Coronary artery (tissue), 2 donors: ENCODE data around the gene CTNNA2.

ENCODE experiments used
- DNase-seq: peaks from one replicate; pipeline ENCODE4 v3.0.0-alpha.2; 2017; ENCODE audit warnings: low spot score
- H3K27ac ChIP-seq, 2 donors: fragments of 200-600 bp; sonication (generic); one replicate each; pipeline ENCODE4 v1.5.1; 2016 to 2019
- H3K4me3 ChIP-seq: fragments of 200-600 bp; sonication (generic); 2 replicates; pipeline ENCODE4 v1.5.1; 2016; ENCODE audit warnings: mild to moderate bottlenecking, moderate library complexity
- TF ChIP-seq, protein P1 (sequence below): fragments of 200-600 bp; sonication (generic); IDR thresholded peaks from one replicate; pipeline ENCODE4 v1.5.1; 2019; ENCODE audit warnings: antibody characterized with exemption

CTNNA2 gene

DNA sequence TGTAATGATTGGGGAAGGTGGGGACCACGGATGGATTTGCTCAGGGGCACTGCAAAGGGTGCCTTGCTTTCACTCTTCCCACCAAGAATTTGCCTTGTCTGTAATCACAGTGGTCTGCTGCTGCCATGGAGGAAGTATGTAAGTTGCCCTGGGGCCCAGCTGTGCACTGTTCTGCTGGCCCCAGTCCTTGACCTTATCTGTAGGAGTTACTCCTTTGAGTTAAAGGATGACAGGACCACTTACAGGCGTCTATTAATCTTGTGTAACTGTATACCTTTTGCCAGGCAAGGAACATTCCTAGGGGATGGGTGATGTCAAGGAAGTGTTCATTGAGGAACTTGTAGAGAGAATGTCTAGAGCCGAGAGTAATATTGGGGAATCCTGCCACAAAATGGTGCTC is 1004.5 kb downstream of the CTNNA2 start:
- DNase-seq: no peak
- H3K27ac ChIP-seq: no peak overlapping the region
- TF ChIP-seq, protein P1, sequence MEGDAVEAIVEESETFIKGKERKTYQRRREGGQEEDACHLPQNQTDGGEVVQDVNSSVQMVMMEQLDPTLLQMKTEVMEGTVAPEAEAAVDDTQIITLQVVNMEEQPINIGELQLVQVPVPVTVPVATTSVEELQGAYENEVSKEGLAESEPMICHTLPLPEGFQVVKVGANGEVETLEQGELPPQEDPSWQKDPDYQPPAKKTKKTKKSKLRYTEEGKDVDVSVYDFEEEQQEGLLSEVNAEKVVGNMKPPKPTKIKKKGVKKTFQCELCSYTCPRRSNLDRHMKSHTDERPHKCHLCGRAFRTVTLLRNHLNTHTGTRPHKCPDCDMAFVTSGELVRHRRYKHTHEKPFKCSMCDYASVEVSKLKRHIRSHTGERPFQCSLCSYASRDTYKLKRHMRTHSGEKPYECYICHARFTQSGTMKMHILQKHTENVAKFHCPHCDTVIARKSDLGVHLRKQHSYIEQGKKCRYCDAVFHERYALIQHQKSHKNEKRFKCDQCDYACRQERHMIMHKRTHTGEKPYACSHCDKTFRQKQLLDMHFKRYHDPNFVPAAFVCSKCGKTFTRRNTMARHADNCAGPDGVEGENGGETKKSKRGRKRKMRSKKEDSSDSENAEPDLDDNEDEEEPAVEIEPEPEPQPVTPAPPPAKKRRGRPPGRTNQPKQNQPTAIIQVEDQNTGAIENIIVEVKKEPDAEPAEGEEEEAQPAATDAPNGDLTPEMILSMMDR: no peak

DNA sequence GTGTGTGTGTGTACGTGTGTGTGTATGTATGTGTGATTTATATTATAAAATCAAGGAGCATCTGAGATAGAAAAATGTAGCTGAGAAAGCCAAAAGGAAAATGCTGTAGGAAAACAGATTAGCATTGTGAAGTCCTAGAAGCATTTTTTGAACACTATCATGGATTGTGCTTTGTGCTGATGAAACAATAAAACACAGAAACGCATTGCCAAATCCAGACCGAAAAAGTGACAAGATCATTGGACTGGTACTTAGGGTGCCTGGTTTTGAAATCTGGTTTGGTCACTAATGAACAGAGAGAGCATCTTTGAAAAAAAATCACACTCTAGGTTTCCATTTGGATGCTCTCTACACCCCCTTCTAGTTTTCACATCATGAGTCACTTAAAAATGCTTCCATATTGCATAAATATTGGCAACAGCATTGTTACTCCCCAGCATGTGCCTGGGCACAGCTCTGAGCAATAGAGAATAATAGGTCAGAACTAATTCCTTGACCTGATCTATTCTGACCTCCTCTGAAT is 1006.3 kb downstream of the CTNNA2 start:
- Histone ChIP-seq H3K27ac (no peak overlapping the region), H3K4me3 (no peak overlapping the region)
- TF ChIP-seq, protein P1: no peak
- no peak for DNase-seq

More for the DNA sequence above, 1004.5 kb downstream of the CTNNA2 start:
- H3K4me3 ChIP-seq: no peak overlapping the region

DNA sequence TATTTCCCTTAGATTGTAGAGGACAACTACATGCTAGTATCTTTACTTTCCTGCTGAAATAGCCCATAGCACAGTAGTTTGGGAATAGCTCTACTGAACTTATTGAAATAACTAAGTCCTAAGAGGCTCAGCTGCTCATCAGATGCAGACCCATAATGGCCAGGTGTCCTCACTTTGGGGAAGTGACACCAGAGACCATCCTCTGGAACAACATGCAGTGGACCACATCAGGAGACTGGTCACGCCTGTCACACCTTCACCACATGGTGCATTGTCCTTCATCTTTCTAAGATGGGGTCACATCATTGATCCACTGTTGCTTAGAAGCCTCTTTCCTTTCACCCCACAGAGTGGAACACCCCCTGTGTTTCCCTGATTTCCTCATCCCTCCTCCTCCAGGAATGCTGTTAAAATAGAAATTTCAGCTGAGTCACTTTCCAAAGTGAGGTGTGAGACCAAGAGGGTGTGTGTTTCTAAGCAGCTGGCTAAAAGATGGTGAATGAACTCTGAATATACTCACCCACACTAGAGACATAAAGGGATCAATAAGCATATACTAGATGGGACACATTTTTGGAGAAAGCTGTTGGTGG is 1006.9 kb downstream of the CTNNA2 start:
- Histone ChIP-seq H3K4me3 (no peak overlapping the region), H3K27ac (no peak overlapping the region)
- DNase-seq: no peak
- TF ChIP-seq, protein P1: no peak

DNA sequence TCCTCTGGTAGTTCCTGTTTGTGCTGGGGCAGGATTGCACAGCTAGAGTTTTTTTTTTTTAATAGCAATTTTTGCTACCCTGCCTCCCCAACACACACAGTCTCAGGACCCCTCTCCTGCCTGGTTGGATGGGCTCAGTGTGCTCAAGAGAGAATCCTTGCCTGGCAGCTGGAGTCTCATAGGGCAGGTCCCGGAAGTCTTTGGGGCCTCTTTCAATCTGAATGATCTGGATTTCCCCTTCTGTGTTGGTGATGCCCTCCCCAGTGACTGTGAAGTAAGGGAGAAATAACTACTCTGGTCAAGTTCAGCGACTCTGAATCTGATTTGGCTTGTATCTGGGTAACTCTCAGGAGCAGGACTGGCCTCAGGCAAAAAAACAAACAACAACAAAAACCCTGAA is 1012.3 kb downstream of the CTNNA2 start:
- TF ChIP-seq, protein P1: no peak
- no peak for DNase-seq
- Histone ChIP-seq H3K4me3 (no peak overlapping the region), H3K27ac (no peak overlapping the region)

DNA sequence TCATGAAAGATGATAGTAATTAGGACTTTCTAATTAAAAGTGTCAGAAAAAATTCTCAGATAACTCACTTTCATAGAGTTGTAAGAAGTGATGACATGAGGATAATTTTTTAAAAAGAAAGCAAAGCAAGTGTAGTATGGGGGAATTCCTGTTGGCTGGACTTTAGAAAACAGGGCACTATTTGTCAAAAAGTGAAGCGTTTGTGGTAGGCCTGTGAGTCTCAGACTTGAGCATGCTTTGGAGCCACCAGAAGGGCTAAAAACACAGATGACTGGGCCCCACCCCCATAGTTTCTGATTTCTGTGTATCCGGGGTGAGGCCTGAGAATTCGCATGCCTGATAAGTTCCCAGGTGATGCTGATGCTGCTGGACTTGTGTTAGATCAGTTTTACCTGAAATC is 1014.3 kb downstream of the CTNNA2 start:
- H3K4me3 ChIP-seq: no peak overlapping the region
- H3K27ac ChIP-seq: no peak overlapping the region
- no peak for DNase-seq
- TF ChIP-seq, protein P1: no peak

DNA sequence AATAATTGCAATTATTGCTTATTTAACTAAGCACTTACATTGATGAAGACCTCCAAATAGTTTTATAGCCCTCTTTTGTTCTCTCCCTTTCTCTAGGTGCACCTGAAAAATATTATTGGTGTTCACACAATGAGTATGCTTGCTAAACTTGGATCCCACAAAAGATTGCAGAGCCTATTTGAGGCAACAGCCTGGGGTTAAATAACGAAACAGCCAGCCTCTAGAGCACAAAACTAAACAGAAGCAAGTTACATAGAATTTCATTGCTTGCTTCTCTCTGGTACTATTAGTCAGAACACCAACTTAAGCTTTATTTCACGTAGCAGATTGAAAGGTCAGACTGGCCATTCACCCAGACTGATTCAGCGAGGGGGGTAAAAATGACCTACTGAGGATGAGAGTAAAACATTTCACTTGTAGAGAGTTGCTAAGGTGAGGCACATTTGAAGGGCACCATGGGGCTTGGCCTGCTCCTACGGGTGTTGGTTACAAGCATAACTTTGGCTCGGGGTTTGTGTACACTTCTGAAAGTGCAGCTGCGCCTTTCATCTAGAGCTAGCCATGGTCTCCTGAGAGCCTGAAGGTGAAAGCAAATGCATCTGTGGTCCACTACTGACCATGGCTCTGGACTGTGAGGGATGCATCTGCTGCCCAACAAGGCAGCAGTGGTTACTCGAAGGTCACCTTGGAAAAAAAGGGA is 1016.8 kb downstream of the CTNNA2 start:
- TF ChIP-seq, protein P1: no peak
- DNase-seq: no peak
- no peak overlapping the region for H3K27ac ChIP-seq
- H3K4me3 ChIP-seq: no peak overlapping the region
